T-helper 1 cell treated with Interleukin-12 subunit alpha and Interleukin-12 subunit beta and Interleukin-4 antibody, amounts not matched to agents 30 μg/mL and 1 μg/mL, for 36 hours (primary cell): Measurements from ENCODE around the gene ORMDL3.

Experiments
- H3K27ac Mint-ChIP-seq: one replicate; pipeline ENCODE4 v1.8.0; 2021; ENCODE audit warnings: mild to moderate bottlenecking, mixed read lengths
- H3K27me3 Mint-ChIP-seq: one replicate; pipeline ENCODE4 v1.8.0; 2021; ENCODE audit warnings: low read depth, mixed read lengths
- H3K36me3 Mint-ChIP-seq: one replicate; pipeline ENCODE4 v1.8.0; 2021; ENCODE audit warnings: low read depth, mixed read lengths
- H3K4me1 Mint-ChIP-seq: one replicate; pipeline ENCODE4 v1.8.0; 2021; ENCODE audit warnings: low read depth, mixed read lengths
- H3K4me3 Mint-ChIP-seq: one replicate; pipeline ENCODE4 v1.8.0; 2021; ENCODE audit warnings: mild to moderate bottlenecking, moderate library complexity, mixed read lengths
- H3K9me3 Mint-ChIP-seq: one replicate; pipeline ENCODE4 v1.8.0; 2021; ENCODE audit warnings: mixed read lengths

Gene ORMDL3, protein sequence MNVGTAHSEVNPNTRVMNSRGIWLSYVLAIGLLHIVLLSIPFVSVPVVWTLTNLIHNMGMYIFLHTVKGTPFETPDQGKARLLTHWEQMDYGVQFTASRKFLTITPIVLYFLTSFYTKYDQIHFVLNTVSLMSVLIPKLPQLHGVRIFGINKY

DNA sequence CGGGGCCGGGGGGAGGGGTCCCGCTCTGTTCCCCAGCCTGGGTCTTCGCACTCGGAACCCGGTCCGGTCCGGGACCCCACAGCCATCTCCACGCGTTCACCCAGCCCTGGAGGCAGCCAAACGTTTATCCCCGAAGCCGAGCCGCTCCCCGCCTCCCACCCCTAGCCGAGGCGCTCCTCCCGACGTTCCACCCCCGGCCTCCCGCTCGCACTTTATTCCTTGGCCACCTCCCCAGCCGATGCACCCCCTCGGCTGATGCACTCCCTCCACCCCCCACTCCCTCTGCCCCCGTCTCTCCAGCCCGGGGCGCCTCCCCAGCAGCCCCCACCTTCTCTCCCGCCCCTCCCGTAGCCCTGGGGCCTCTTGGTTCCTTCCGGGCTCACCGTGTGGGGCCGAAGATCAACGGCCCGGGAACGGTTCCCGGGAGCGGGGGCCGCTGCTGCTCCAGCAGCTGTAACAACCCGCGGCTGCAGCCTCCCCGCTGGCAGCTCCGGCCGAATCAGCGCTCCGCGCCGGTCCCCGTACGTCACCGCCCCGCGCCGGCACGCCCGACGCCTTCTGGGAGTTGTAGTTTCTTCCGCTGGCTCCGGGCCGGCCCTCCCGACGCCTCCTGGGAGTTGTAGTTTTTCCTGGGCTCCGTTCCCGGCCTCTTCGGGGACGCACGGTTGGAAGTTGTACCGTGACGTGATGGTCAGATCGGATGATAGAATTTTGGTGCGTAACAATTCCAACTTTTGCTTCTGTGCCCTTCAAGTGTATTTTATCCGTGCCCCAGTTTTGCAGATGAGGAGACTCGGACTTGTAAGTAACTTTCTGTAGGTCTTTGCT is at the start of gene ORMDL3, which contains the start of gene LRRC3C:
Gene ORMDL3, minus strand, starts transcription at position 501 of the 828 bp plus-strand sequence. CDS start 3,398 bp downstream, outside the sequence.
Gene LRRC3C, plus strand, starts transcription at position 632 of the 828 bp plus-strand sequence. CDS start 13,792 bp downstream, outside the sequence.
- Mint-ChIP-seq H3K27me3 (no peaks in the 10 kb centered on the region), H3K27ac (peak within 1 kb of the TSS; percentile 94), H3K9me3 (no peaks in the 10 kb centered on the region), H3K4me3 (peak within 1 kb of the TSS; percentile 99), H3K4me1 (peaks cover 49% of the 10 kb centered on the region), H3K36me3 (peaks cover 39% of the 10 kb centered on the region)

DNA sequence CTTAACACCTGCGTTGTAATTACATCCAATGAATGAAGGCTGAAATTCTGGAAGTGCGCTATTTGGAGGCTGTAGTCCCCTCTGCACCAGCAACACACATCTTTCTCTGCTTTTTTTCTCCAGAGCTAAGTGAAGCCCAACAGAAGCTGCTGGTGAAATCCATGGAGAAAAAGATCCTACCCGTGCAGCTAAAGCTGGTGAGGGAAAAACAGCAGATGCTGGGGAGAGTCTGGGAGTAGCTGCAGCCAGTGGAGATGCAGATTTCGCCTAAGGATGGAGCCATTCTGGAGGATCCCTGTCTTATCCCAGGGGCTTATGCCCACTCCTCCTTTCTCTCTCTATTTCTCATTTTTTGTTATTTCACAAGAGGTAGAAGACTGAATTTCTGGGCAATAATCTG is 48.4 kb upstream of the ORMDL3 start:
- H3K9me3 Mint-ChIP-seq = no peaks in the 10 kb centered on the region
- no peaks in the 10 kb centered on the region for H3K36me3 Mint-ChIP-seq
- H3K4me3 Mint-ChIP-seq = no peak overlapping the region
- H3K27me3 Mint-ChIP-seq = peaks cover 46% of the 10 kb centered on the region
- H3K27ac Mint-ChIP-seq = no peak overlapping the region
- peaks cover 12% of the 10 kb centered on the region for H3K4me1 Mint-ChIP-seq

DNA sequence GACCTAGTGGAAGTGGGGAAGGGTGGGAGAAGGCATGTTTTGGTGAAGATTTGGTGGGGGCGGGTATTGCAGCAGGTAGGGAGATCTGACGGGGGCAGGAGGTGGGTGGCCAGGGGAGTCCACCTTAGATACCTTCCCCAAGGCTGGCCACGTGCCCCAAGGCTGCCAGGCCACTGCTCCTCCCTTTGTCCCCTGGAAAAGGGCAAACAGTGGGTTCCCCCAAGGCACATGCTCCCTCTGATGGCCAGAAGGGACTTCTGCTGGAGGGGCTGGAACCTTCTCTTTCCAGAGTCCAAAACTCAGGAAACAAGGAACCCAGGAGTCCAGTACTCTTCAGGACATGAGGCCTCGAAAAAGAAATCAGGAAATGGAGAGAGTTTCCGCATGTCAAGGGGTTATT is 47.0 kb upstream of the ORMDL3 start:
- Mint-ChIP-seq H3K27me3 (peaks cover 50% of the 10 kb centered on the region), H3K36me3 (no peaks in the 10 kb centered on the region), H3K4me3 (no peak overlapping the region), H3K4me1 (peaks cover 2% of the 10 kb centered on the region), H3K27ac (no peak overlapping the region), H3K9me3 (no peaks in the 10 kb centered on the region)

DNA sequence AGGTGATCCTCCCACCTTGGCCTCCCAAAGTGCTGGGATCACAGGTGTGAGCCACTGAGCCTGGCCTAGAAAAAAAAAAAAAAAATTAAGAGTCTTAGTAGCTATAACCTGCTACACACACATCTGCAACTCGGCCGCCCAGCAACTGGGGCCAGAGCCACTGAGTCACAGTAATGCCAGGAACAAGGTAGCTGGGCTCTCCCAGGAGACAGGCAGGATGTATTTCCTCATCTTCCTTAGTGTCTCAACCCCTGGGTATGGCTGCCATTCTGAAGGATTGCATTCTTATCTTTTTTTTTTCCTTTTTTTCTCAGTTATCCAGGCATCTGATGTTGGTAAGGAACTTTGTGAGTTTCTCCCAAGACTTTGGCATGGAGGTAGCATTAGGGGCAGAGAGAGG is 46.1 kb upstream of the ORMDL3 start:
- Mint-ChIP-seq H3K27me3 (peaks cover 51% of the 10 kb centered on the region), H3K9me3 (no peaks in the 10 kb centered on the region), H3K36me3 (no peaks in the 10 kb centered on the region), H3K4me1 (no peaks in the 10 kb centered on the region), H3K4me3 (no peak overlapping the region), H3K27ac (no peak overlapping the region)

DNA sequence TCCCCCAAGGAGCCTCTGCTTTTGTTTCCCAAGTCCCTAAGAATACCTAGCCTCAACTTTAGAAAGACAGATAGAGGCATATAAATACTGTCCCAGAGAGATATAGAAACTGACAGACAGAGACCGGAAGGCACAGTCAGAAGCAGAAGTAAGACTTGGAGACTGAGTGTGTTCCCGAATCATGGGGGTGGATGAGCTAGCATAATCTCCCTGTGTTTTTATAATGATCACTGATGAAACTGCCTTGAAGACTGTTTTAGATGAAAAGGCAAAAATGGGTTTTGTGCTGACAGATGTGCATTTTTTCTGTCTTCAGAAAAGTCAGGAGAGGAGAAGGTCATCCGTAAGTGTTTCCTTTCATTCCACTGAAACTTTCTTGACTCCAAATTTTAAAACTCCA is 44.9 kb upstream of the ORMDL3 start:
- Mint-ChIP-seq H3K4me3 (no peak overlapping the region), H3K4me1 (no peaks in the 10 kb centered on the region), H3K27me3 (peaks cover 48% of the 10 kb centered on the region), H3K27ac (no peak overlapping the region), H3K36me3 (no peaks in the 10 kb centered on the region), H3K9me3 (no peaks in the 10 kb centered on the region)

DNA sequence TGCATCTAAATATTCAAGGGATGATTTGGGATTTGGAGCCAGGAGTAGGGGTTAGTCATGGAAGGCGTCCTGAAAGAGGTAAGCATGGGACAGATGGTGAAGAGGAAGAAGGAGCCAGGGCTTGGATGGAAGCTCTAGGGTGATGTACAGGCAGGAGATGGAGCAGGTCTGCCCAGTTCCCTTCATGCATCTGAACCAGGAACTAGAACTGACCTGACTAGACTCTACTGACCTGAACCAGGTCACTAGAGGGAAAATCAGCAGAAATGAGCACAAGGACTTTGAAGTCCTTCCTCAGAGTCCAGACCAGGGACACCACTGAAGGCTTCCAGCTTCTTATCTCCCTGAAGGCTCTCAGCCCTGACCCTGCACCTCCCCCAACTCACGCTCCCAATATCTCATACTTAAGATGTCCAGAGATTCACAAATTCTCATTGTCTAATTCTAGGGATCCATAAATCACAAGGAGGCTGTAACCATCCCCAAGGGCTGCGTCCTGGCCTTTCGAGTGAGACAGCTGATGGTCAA is 43.7 kb upstream of the ORMDL3 start:
- no peak overlapping the region for H3K27ac Mint-ChIP-seq
- no peaks in the 10 kb centered on the region for H3K4me1 Mint-ChIP-seq
- H3K9me3 Mint-ChIP-seq = no peaks in the 10 kb centered on the region
- H3K27me3 Mint-ChIP-seq = peaks cover 54% of the 10 kb centered on the region
- H3K4me3 Mint-ChIP-seq = no peak overlapping the region
- no peaks in the 10 kb centered on the region for H3K36me3 Mint-ChIP-seq

DNA sequence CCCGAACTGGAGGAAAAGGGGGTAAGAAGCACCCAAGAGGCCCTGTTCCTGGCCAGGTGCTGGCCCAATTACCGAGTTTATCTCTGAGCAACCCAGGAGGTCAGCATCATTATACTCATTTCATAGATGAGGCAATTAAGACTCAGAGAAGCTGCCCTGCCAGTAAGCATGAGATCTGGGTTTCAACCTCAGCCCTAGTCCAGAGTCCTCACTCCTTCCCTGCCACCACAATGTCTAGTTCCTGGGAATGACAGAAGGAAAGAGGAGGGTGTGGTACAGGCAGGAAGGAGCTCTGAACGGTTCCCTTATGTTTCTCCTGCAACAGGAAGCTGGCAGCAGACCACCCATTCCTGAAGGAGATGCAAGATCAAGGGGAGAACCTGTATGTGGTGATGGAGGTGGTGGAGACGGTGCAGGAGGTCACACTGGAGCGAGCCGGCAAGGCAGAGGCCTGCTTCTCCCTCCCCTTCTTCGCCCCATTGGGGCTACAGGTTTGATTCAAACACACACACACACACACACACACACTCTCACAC is 42.8 kb upstream of the ORMDL3 start:
- Mint-ChIP-seq H3K4me1 (no peaks in the 10 kb centered on the region), H3K4me3 (no peak overlapping the region)

DNA sequence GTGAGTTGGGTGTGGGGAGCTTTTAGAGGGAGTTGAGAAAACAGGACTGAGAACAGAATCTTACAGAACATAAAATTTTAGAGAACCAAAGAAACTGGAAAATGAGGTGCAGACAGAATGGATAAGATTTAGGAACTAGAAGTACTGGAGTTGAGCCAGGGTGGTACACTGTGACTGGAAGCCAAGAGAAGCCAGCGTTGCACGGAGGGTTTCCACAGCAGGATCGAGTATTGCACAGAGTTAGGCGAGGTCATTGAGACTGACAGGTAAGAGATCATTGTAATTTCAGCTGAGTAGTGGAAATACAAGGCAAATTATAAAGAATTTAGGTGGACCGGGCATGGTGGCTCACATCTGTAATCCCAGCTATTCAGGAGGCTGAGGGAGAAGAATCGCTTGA is 42.0 kb upstream of the ORMDL3 start:
- Mint-ChIP-seq H3K4me3 (no peak overlapping the region), H3K27me3 (peaks cover 48% of the 10 kb centered on the region), H3K27ac (no peak overlapping the region), H3K4me1 (peaks cover 3% of the 10 kb centered on the region), H3K9me3 (no peaks in the 10 kb centered on the region), H3K36me3 (no peaks in the 10 kb centered on the region)

More for the DNA sequence above, 42.8 kb upstream of the ORMDL3 start:
- peaks cover 49% of the 10 kb centered on the region for H3K27me3 Mint-ChIP-seq
- no peak overlapping the region for H3K27ac Mint-ChIP-seq
- no peaks in the 10 kb centered on the region for H3K36me3 Mint-ChIP-seq
- H3K9me3 Mint-ChIP-seq = no peaks in the 10 kb centered on the region

DNA sequence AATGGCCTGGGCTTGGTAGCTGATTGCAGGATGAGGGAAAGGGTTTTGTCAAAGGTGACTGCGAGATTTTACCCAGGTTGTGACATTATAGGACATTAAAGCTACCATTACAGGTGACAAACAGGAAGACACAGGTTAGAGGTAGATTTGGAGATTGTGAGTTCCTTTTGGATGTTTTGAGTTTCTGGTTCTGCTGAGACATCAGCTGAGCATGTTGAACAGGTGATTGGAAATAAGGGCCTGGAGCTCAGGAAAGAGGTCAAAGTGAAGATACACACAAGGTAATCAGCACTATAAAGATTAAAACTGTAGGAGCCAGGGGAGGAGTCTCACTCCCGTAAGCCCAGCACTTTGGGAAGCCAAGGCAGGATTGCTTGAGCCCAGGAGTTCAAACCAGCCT is 41.4 kb upstream of the ORMDL3 start:
- Mint-ChIP-seq H3K36me3 (peaks cover 3% of the 10 kb centered on the region), H3K4me3 (no peak overlapping the region), H3K4me1 (peaks cover 7% of the 10 kb centered on the region), H3K27ac (peak overlapping the region; percentile 18), H3K9me3 (no peaks in the 10 kb centered on the region), H3K27me3 (peaks cover 46% of the 10 kb centered on the region)

DNA sequence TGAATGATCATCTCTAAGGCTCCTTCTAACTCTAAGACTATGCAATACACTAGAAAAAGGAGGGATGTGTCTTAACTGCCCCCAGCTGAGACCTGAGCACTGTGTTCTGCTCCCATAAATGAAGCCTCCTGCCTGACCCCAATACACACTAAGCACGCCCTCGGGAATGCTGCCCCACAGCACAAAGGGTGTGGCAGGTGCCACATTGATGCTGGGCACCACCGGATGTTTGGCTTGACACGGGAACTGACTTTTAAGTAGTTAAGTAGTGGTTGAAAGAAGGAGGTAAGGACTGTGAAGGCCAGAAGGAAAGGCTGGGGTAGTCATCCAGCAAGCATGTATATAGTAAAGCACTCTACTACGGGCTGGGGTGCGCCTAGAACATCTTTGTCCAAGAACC is 39.4 kb upstream of the ORMDL3 start:
- Mint-ChIP-seq H3K36me3 (peaks cover 3% of the 10 kb centered on the region), H3K9me3 (no peaks in the 10 kb centered on the region), H3K4me3 (no peak overlapping the region), H3K27ac (no peak overlapping the region), H3K27me3 (peaks cover 37% of the 10 kb centered on the region), H3K4me1 (peaks cover 18% of the 10 kb centered on the region)

DNA sequence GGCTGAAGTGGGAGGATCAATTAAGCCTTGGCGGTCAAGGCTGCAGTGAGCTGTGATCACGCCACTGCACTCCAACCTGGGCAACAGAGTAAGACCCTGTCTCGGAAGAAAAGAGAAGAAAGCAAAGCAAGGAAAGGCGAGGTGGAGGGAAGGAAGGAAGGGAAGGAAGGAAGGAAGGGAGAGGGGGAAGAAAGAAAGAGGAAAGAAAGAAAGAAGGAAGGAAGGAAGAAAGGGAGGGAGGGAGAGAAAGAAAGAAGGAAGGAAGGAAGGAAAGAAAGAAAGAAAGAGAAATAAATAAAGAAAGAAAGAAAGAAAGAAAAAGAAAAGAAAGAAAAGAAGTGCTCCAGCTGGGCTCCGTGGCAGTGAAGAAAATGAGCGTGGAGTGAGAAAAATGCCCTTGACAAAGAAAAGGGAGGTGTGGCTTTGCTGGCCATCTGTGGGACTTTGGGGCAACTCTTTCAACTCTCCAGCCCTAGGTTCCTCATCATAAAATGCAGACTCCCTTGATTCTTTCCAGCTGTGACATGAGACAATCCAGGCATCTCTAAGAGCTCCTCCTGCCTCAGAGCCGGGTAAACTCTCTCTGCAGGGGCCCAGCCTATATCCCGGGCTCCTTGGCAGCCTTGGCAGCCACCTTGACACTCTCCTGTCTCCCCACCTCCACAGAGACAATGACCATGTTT is 37.8 kb upstream of the ORMDL3 start:
- Mint-ChIP-seq H3K27me3 (peaks cover 21% of the 10 kb centered on the region), H3K9me3 (no peaks in the 10 kb centered on the region), H3K27ac (no peak overlapping the region), H3K36me3 (peaks cover 3% of the 10 kb centered on the region), H3K4me1 (peaks cover 18% of the 10 kb centered on the region), H3K4me3 (no peak overlapping the region)

DNA sequence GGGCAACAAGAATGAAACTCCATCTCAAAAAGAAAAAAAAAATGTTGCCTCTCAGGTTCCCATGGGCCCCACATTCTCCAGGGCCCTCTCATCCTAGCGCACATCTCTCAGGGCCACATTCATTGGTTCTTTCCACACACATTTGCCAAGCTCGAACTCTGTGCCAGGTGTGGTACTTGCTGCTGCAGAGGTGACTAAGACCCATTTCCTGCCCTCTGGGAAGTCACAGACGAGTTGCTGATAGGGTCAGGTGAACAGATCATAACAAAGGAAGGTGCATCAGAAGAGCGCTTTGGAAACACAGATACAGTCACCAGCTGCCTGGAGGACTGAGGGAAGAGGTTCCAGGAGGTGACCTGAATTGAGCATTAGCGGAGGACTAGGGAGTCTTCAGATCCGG is 36.4 kb upstream of the ORMDL3 start:
- Mint-ChIP-seq H3K27me3 (peaks cover 15% of the 10 kb centered on the region), H3K4me1 (peaks cover 21% of the 10 kb centered on the region), H3K36me3 (peaks cover 3% of the 10 kb centered on the region), H3K9me3 (no peaks in the 10 kb centered on the region), H3K4me3 (peak overlapping the region; percentile 36), H3K27ac (peak overlapping the region; percentile 64)

DNA sequence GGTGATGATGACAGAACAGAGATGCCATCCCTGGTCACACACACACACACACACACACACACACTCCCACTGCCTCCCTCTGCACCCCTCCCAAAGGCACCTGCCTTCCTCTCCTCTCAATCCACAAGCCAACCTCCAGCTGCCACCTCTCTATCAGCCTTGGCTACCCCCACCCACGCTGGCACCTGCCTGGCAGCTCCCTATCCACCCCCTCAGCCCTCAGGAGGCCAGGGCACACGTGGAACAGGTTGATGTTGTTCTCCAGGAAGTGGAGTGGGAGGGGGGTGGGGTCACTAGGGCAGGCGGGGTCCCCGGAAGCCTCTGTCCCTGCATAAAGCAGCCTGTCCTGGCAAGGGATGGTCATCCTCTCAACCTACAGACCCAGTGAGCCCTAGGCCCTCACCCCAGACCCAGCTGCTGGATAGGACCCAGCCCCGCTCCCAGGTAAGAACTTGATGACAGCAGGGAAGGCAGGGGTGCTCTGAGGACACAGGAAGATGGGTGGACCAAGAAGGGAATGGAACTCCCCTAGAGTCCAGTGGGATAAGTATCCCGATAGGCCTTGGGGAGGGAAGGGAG is 35.3 kb upstream of the ORMDL3 start, which contains the start of gene GSDMA:
Gene GSDMA, plus strand, starts transcription at position 363 of the 579 bp plus-strand sequence. CDS start 2,684 bp downstream, outside the sequence.
- Mint-ChIP-seq H3K4me3 (peak within 1 kb of the TSS; percentile 36), H3K27me3 (peaks cover 11% of the 10 kb centered on the region), H3K9me3 (no peaks in the 10 kb centered on the region), H3K4me1 (peaks cover 24% of the 10 kb centered on the region), H3K27ac (peak within 1 kb of the TSS; percentile 71), H3K36me3 (peaks cover 3% of the 10 kb centered on the region)

DNA sequence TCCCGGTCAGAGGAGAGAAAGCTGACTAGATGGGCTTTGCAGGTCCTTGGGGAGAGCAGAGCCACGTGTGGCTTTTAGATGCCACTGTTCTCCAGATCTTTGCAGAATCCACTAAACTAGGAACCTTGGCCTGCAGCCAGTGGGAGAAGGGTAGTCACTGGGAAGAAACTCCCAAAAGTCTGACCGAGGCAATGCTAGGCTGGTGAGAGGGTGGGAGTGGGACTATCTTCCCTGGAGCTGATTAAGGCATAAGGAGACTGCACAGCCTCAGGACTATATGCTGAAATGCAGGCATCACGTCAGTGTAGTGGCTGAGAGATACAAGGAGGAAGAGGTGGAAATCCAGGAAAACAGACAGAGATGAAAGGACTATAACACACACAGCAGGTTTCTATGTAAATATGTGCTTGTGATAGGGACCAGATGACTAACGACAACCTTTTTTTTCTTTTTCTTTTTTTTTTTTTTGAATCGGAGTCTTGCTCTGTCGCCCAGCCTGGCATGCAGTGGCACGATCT is 33.2 kb upstream of the ORMDL3 start:
- Mint-ChIP-seq H3K9me3 (no peaks in the 10 kb centered on the region), H3K36me3 (peaks cover 3% of the 10 kb centered on the region), H3K27ac (no peak overlapping the region), H3K27me3 (peaks cover 7% of the 10 kb centered on the region), H3K4me1 (peaks cover 32% of the 10 kb centered on the region), H3K4me3 (no peak overlapping the region)
